HG03460 (cell line): ENCODE data around the gene GSTM3.
"Not testable (repeated sequence)": the region's sequence is repeated elsewhere in the genome, so short reads cannot be mapped to it uniquely, and the experiment has no call there.

Experiments used
- ATAC-seq: cut with Tn5 transposase; IDR thresholded peaks from one replicate; pipeline ENCODE4 v1.9.1; 2021; ENCODE audit not compliant: unreplicated experiment

Gene GSTM3

GRCh38 chr1:109708949-109709348 is 31.9 kb downstream of the GSTM3 start:
- ATAC-seq: not testable (repeated sequence)

GRCh38 chr1:109705411-109705810 is 35.4 kb downstream of the GSTM3 start:
- ATAC-seq: no peak

GRCh38 chr1:109704173-109704572 is 36.7 kb downstream of the GSTM3 start:
- ATAC-seq: no peak

- not testable (repeated sequence) for ATAC-seq
Measured at GRCh38 chr1:109702940-109703339, 37.9 kb downstream of the GSTM3 start.

GRCh38 chr1:109697861-109698260 is 43.0 kb downstream of the GSTM3 start:
- not testable (repeated sequence) for ATAC-seq

GRCh38 chr1:109697066-109697465 is 43.8 kb downstream of the GSTM3 start:
- ATAC-seq: no peak

- not testable (repeated sequence) for ATAC-seq
Measured at GRCh38 chr1:109695138-109695537, 45.7 kb downstream of the GSTM3 start.

- not testable (repeated sequence) for ATAC-seq
Measured at GRCh38 chr1:109694400-109694799, 46.4 kb downstream of the GSTM3 start.

GRCh38 chr1:109691759-109692158 is 49.1 kb downstream of the GSTM3 start:
- no peak for ATAC-seq

- no peak for ATAC-seq
Measured at GRCh38 chr1:109689844-109690405, 50.9 kb downstream of the GSTM3 start.

GRCh38 chr1:109687641-109688499 is 53.0 kb downstream of the GSTM3 start, which contains the start of gene GSTM1:
Gene GSTM1, plus strand, starts transcription at chr1:109687817. Its CDS starts 57 bp downstream, at chr1:109687874.
- ATAC-seq: peak; percentile 96

- peak; percentile 23 for ATAC-seq
Measured at GRCh38 chr1:109687109-109687508, 53.7 kb downstream of the GSTM3 start.

GRCh38 chr1:109685890-109686289 is 54.9 kb downstream of the GSTM3 start:
- ATAC-seq: not testable (repeated sequence)

GRCh38 chr1:109685399-109685798 is 55.4 kb downstream of the GSTM3 start:
- ATAC-seq: not testable (repeated sequence)

- not testable (repeated sequence) for ATAC-seq
Measured at GRCh38 chr1:109684777-109685176, 56.1 kb downstream of the GSTM3 start.
